Heart right ventricle (tissue), 16 donors: Measurements from ENCODE around the gene PARD3. TPM values are rescaled to one million over a fixed set of nuclear protein-coding genes. Genes with fewer than 3 reads are reported as not detected.

Experiments used
- ATAC-seq, 8 donors: fragments of 200-7000 bp; cut with Tn5 transposase; one replicate each; pipeline ENCODE4 v1.9.1; 2020; ENCODE audit warnings: mild to moderate bottlenecking in 8 of 8, moderate library complexity in 8 of 8, moderate number of reproducible peaks in 1 of 8
- DNase-seq, 2 donors: peaks; one replicate each; pipeline ENCODE4 v3.0.0-alpha.2; 2020
- H3K27ac ChIP-seq, 10 donors: fragments of 200-600 bp; sonication (generic) in 2 of 10; one replicate each; pipeline versions ENCODE4 v1.5.0 to v1.8.0; 2020 to 2022; ENCODE audit warnings: mild to moderate bottlenecking in 3 of 10
- H3K27me3 ChIP-seq, 7 donors: fragments of 200-600 bp; one replicate each; pipeline ENCODE4 v1.8.0; 2021 to 2022; ENCODE audit warnings: mild to moderate bottlenecking in 2 of 7
- H3K36me3 ChIP-seq, 9 donors: fragments of 200-600 bp; sonication (generic) in 1 of 9; one replicate each; pipeline versions ENCODE4 v1.5.0 to v1.8.0; 2020 to 2022; ENCODE audit warnings: mild to moderate bottlenecking in 2 of 9
- H3K4me1 ChIP-seq, 9 donors: fragments of 200-600 bp; sonication (generic) in 1 of 9; one replicate each; pipeline versions ENCODE4 v1.5.0 to v1.8.0; 2020 to 2022; ENCODE audit warnings: mild to moderate bottlenecking in 4 of 9
- H3K4me3 ChIP-seq, 10 donors: fragments of 200-600 bp; sonication (generic) in 2 of 10; one replicate each; pipeline versions ENCODE4 v1.5.0 to v1.8.0; 2020 to 2022; ENCODE audit warnings: mild to moderate bottlenecking in 7 of 10, moderate library complexity in 2 of 10
- H3K9me3 ChIP-seq, 11 donors: fragments of 200-600 bp in 10 of 11; sonication (generic) in 2 of 11; one replicate each; pipeline versions ENCODE4 v1.5.0 to v1.8.0; 2013 to 2022; ENCODE audit warnings: mild to moderate bottlenecking in 2 of 11, control low read depth in 1 of 11, moderate library complexity in 1 of 11
- CTCF ChIP-seq, 9 donors: fragments of 200-600 bp; sonication (generic) in 2 of 9; IDR thresholded peaks; one replicate each; pipeline versions ENCODE4 v1.5.0 to v1.8.0; 2021 to 2022; ENCODE audit warnings: antibody characterized with exemption in 9 of 9, mild to moderate bottlenecking in 5 of 9, moderate library complexity in 1 of 9
- WGBS, 2 donors: extraction: QIAGEN DNeasy Blood & Tissue Kit; methylation state at CpG; one replicate each; pipeline ENCODE4 v1.1.7; 2013; ENCODE audit warnings: inconsistent platforms in 1 of 2; 5-methylcytosine and 5-hydroxymethylcytosine counted together
- intact Hi-C, 10 donors: fragments of 100-400 bp; cut with DNase I; formaldehyde crosslinking; loops; one replicate each; pipeline versions ENCODE4 v1.11.1 to v1.14.2; 2022
- polyA plus RNA-seq, 2 donors: library from polyadenylated mRNA; stranded (reverse); fragments of 200-250 nt; gene quantifications; one replicate each; pipeline ENCODE4 v1.2.3, GENCODE V29; 2013
- total RNA-seq, 10 donors: library from RNA; stranded (reverse); fragmentation: NEBNext Ultra II Directional in 3 of 10; extraction: Animal tissue kit (Norgen Biotek cat#: 25700) in 3 of 10; gene quantifications; one replicate each; pipeline versions ENCODE4 v1.2.1 to v1.2.4, GENCODE V29; 2021 to 2023
- donor health status: Arrhythmogenic right ventricular cardiomyopathy.
- donor health status: ischemic (EF 13 %, LVEDD 7.1; RV severe dilation, severe dysfunction).
- donor health status: healthy with polysubstance abuse.
- donor health status: DM: no; HTN: yes; CAD: no.
- donor health status: DM: no; HTN: no; CAD: no.
- donor health status: ischemic (EF 25% LVEDD 6.9; RV normal size, moderate dysfunction).
- donor health status: ischemic (EF 25% LVEDD 5.7; RV mildly dilated, moderate dysfunction).
- donor health status: healthy.
- donor health status: DM: yes; HTN: yes; CAD: no.
- donor health status: Ischemic cardiomyopathy.
- donor health status: ischemic (EF 35%, LVEDD 5.7; RV mildly dilated, moderate dysfunction).
- donor health status: nonischemic (EF 11% LVEDD 7.7; RV severe dilation, severe dysfunction).
- donor health status: DM: yes; HTN: yes; CAD: no.
- donor health status: PGD.
- donor health status: ischemic (EF 29% LVEDD 5.4; RV normal size, mild dysfunction).
- donor health status: nonischemic (EF 23%, LVEDD 6.1; RV moderate dilation, normal function).

PARD3 gene
- total and polyA plus RNA-seq, 12 donors, result 19.7 to 41.8 (median 34.2) TPM

GRCh38 chr10:34653530-34653929 is 161.6 kb downstream of the PARD3 start:
- ATAC-seq (no peak), DNase-seq (no peak)
- H3K27me3 ChIP-seq, result no peaks in the 10 kb centered on the region
- 96 to 98% methylated on average over 4 of the region's 4 CpGs for WGBS, 2 donors
- H3K27ac ChIP-seq, result no peak overlapping the region
- no peak overlapping the region for H3K4me3 ChIP-seq
- H3K36me3 ChIP-seq, result no peaks in the 10 kb centered on the region
- intact Hi-C loops, result loop anchor here in 2 of 10 donors (10.0 kb wide), 2 partner anchors 171 to 311 kb away; no protein-coding TSS in a partner anchor
- peaks cover 0 to 26% (median 14%) of the 10 kb centered on the region in 9 donors for H3K4me1 ChIP-seq
- TF ChIP-seq CTCF (IDR thresholded peaks at IDR 0.05), result no peak
- H3K9me3 ChIP-seq, result no peaks in the 10 kb centered on the region

GRCh38 chr10:34651416-34652195 is 163.5 kb downstream of the PARD3 start:
- DNase-seq (no peak), ATAC-seq (peak in 5 of 8 donors; percentile 7 to 46 (median 22))
- WGBS, 2 donors, result 31 to 42% methylated on average over 12 of the region's 12 CpGs
- Histone ChIP-seq H3K27me3 (no peaks in the 10 kb centered on the region), H3K4me1 (peaks cover 0 to 46% (median 19%) of the 10 kb centered on the region in 9 donors), H3K27ac (no peak overlapping the region), H3K9me3 (no peaks in the 10 kb centered on the region), H3K4me3 (no peak overlapping the region), H3K36me3 (no peaks in the 10 kb centered on the region)
- intact Hi-C loops, result loop anchor here in 2 of 10 donors (10.0 kb wide), 2 partner anchors 173 to 313 kb away; no protein-coding TSS in a partner anchor
- no peak for TF ChIP-seq CTCF (IDR thresholded peaks at IDR 0.05)

DNA sequence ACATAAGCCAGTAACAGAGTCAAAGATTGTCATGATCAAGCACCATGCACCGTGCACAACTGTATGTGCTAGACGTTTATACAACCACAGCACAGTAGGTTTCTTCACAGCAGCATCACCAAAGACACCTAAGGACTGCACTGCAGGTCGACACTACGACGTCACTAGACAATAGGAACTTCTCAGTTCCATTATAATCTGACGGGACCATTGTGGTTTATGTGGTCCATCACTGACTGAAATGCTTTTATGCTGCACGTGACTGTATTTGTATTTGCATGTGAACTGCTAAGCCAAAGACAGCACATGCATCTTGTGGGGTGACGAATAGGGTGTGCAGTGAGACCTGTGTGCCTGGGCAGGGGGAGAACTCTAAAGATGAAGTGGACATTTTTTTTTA is 164.9 kb downstream of the PARD3 start:
- TF ChIP-seq CTCF (IDR thresholded peaks at IDR 0.05), result no peak
- DNase-seq, result no peak
- no peak overlapping the region for H3K4me3 ChIP-seq
- no peaks in the 10 kb centered on the region for H3K9me3 ChIP-seq
- no peak overlapping the region for H3K27ac ChIP-seq
- no peaks in the 10 kb centered on the region for H3K27me3 ChIP-seq
- ATAC-seq, result no peak
- 91 to 93% methylated on average over 8 of the region's 8 CpGs for WGBS, 2 donors
- peaks cover 0 to 50% (median 27%) of the 10 kb centered on the region in 9 donors for H3K4me1 ChIP-seq
- intact Hi-C loops, result loop anchor here in 2 of 10 donors (10.0 kb wide), 2 partner anchors 175 to 315 kb away; no protein-coding TSS in a partner anchor
- H3K36me3 ChIP-seq, result no peaks in the 10 kb centered on the region

DNA sequence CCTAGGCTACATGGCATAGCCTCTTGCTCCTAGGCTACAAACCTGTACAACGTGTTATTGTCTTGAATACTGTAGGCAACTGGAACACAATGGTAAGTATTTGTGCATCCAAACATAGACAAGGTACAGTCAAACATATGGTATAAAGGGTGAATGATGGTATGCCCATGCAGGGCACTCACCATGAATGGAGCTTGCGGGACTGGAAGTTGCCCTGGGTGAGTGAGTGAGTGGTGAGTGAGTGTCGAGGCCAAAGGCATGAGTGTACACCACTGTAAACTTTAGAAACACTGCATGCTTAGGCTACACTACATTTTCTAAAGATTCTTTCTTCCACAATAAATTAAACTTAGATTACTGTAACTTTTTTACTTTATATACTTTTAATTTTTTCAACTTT is 165.7 kb downstream of the PARD3 start:
- TF ChIP-seq CTCF (IDR thresholded peaks at IDR 0.05), result no peak
- Histone ChIP-seq H3K36me3 (no peaks in the 10 kb centered on the region), H3K27me3 (no peaks in the 10 kb centered on the region), H3K4me1 (peaks cover 0 to 52% (median 28%) of the 10 kb centered on the region in 9 donors), H3K9me3 (no peaks in the 10 kb centered on the region), H3K4me3 (no peak overlapping the region), H3K27ac (no peak overlapping the region)
- DNase-seq, result no peak
- intact Hi-C loops, result no loop called here
- WGBS, 2 donors, result 98 to 99% methylated on average over 3 of the region's 3 CpGs
- no peak for ATAC-seq
